GM12875 (cell line): Measurements from ENCODE around the gene FUNDC2.

Source experiments
- H3K4me3 ChIP-seq: one replicate; pipeline ENCODE4 v1.5.1; 2011; ENCODE audit warnings: low read depth, low read length, control low read depth
- TF ChIP-seq, protein P1 (sequence below): IDR thresholded peaks from 2 replicates; pipeline ENCODE4 v1.5.1; 2011; ENCODE audit warnings: low read depth, mild to moderate bottlenecking, control low read depth, inconsistent platforms, low read length, moderate library complexity, borderline replicate concordance; ENCODE audit not compliant: insufficient read depth

Gene FUNDC2

DNA sequence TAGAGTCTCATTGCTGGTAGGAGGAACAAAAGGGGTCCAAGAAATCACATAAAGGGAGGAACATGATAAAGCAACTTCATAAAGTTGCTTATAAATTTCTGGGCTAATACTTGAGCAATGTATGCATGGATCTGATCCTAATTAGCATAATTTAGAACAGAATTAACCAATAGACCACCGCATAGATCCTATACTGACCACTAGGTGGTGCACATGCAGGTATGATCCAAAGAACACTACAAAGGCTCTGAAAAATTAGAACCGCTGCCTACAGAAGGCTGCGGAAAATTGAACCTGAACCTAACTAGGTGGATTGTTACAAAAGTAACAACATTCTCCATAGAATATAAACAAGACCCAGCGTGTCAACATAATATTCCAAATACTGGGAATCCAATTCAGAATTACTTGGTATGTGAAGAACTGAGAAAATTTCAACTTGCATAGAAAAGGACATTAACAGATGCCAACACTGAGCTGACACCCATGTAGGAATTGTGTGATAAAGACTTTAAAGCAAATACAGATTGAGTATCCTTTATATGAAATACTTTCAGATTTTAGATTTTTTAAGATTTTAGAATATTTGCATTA lies 67.9 kb downstream of the FUNDC2 start:
- no peak overlapping the region for H3K4me3 ChIP-seq
- TF ChIP-seq, protein P1, sequence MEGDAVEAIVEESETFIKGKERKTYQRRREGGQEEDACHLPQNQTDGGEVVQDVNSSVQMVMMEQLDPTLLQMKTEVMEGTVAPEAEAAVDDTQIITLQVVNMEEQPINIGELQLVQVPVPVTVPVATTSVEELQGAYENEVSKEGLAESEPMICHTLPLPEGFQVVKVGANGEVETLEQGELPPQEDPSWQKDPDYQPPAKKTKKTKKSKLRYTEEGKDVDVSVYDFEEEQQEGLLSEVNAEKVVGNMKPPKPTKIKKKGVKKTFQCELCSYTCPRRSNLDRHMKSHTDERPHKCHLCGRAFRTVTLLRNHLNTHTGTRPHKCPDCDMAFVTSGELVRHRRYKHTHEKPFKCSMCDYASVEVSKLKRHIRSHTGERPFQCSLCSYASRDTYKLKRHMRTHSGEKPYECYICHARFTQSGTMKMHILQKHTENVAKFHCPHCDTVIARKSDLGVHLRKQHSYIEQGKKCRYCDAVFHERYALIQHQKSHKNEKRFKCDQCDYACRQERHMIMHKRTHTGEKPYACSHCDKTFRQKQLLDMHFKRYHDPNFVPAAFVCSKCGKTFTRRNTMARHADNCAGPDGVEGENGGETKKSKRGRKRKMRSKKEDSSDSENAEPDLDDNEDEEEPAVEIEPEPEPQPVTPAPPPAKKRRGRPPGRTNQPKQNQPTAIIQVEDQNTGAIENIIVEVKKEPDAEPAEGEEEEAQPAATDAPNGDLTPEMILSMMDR, result peak; percentile 56; the same call in 1 of the 2 replicates

DNA sequence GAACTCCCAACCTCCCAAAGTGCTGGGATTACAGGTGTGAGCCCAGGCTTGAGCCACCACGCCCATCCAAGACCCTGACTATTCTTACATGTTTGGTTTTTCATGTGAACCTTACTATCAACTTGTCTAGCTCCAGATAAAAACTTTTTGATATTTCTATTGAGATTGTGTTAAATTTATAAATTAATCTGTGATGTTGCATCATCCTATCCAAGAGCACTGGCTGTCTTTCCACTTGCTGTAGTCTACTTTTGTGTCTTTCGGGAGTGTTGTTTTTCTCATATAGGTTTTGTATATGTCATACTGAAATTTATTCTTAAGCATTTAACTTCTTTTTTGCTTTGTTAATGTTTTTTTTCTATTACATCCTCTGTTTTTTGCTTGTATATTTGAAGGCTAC lies 79.3 kb downstream of the FUNDC2 start:
- TF ChIP-seq, protein P1, result no peak
- no peak overlapping the region for H3K4me3 ChIP-seq

DNA sequence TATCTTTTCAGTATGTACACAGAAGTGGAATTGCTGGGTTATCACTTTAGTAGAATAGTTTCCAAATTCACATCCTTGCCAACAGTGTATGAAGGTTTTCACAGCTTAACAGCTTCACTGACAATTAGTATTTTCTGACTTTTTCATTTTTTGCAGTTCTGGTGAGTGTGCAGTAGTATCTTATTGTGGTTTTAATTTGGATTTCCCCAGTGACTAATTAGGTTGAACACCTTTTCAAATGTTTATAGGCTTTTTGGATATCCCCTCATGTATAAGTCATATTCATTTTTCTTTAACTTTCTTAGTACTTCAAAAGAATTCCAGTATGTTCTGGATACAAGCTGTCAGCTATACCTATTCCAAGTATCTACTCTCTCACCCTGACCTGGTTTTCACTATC lies 81.8 kb downstream of the FUNDC2 start:
- TF ChIP-seq, protein P1, result no peak
- H3K4me3 ChIP-seq, result no peak overlapping the region
